Measurements from ENCODE around the gene AP5B1. TPM values are rescaled to one million over a fixed set of nuclear protein-coding genes. Genes with fewer than 3 reads are reported as not detected.

Gene AP5B1
- total RNA-seq, 1 experiment from 2014 or later: 9.4 TPM

DNA sequence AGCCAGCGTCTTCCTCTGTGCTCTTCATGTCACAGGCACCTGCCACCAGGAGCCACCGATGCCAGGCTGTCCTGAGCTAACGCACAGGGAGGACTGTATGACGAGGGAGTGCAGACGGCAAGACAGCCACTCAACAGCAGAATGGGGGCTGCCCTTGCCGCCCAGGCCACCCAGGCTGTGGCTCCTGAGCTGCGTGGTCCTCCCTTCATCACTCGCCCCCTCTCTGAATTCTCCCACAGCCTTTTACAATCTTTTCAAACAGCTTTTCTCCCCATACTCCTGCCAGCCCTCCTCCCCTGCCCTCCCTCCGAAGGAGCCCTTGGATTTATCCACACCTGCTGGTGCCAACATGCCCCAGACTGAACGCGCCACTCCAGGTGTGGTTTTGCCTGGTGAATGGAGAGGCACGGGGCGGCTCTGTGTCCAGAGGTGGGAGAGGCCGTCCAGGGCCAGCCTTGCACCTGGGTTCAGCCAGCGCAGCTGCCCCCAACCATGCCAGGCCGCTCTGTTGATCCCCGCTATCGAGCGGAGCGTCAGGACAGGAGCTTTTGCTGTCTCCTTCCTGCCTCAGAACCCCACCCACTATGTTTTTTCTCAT, 28.1 kb upstream of the AP5B1 start:
- no peaks in the 10 kb centered on the region for H4K20me1 ChIP-seq (ENCODE audit: control insufficient read depth, insufficient read depth, insufficient read length)
- H3K4me2 ChIP-seq (ENCODE audit: insufficient read depth, insufficient read length, low read length): no peak overlapping the region
- Mint-ChIP-seq H3K4me1 (peaks cover under 1 to 4% of the 10 kb centered on the region in 2 experiments; a peak in 2 of 4 replicates), H3K36me3 (ENCODE audit: insufficient read depth in 1 of 3, low read depth in 3 of 3) (no peaks in the 10 kb centered on the region; a peak in 1 of 7 replicates), H3K4me3 (no peak overlapping the region), H3K27me3 (ENCODE audit: low read depth) (peaks cover 34% of the 10 kb centered on the region), H3K27ac (no peak overlapping the region), H3K9me3 (no peaks in the 10 kb centered on the region)
- no peak overlapping the region for H2BK5ac ChIP-seq (ENCODE audit: insufficient read length, low read length)
- no peak for DNase-seq
- no peak overlapping the region for H3K9ac ChIP-seq (ENCODE audit: extremely low read depth, insufficient read length, low read length)
- H3K9me3 ChIP-seq (ENCODE audit: control insufficient read depth, low read depth, low read length): no peaks in the 10 kb centered on the region
- no peak overlapping the region for H2BK120ac ChIP-seq (ENCODE audit: low read depth, low read length, poor library complexity, severe bottlenecking)
- no peak overlapping the region for H3T11ph ChIP-seq (ENCODE audit: low read length)
- TF ChIP-seq, protein P1, sequence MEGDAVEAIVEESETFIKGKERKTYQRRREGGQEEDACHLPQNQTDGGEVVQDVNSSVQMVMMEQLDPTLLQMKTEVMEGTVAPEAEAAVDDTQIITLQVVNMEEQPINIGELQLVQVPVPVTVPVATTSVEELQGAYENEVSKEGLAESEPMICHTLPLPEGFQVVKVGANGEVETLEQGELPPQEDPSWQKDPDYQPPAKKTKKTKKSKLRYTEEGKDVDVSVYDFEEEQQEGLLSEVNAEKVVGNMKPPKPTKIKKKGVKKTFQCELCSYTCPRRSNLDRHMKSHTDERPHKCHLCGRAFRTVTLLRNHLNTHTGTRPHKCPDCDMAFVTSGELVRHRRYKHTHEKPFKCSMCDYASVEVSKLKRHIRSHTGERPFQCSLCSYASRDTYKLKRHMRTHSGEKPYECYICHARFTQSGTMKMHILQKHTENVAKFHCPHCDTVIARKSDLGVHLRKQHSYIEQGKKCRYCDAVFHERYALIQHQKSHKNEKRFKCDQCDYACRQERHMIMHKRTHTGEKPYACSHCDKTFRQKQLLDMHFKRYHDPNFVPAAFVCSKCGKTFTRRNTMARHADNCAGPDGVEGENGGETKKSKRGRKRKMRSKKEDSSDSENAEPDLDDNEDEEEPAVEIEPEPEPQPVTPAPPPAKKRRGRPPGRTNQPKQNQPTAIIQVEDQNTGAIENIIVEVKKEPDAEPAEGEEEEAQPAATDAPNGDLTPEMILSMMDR (conservative IDR thresholded peaks at IDR 0.05): no peak
- H2BK12ac ChIP-seq (ENCODE audit: insufficient read length, low read depth, low read length): no peak overlapping the region
- H3K79me1 ChIP-seq (ENCODE audit: insufficient read depth, low read depth, low read length, poor library complexity, severe bottlenecking): no peaks in the 10 kb centered on the region
- H2BK15ac ChIP-seq (ENCODE audit: low read depth, low read length): no peak overlapping the region
- H3K27ac ChIP-seq (ENCODE audit: insufficient read length, low read depth, low read length): no peak overlapping the region
- no peak overlapping the region for H3K56ac ChIP-seq (ENCODE audit: insufficient read length, low read depth, low read length)
- H3K4ac ChIP-seq (ENCODE audit: low read depth, low read length): no peak overlapping the region
- H2AK5ac ChIP-seq (ENCODE audit: insufficient read length, low read length): no peak overlapping the region
- no peak overlapping the region for H4K91ac ChIP-seq (ENCODE audit: insufficient read length, low read depth, low read length)
- H3K14ac ChIP-seq (ENCODE audit: insufficient read depth, low read length): no peak overlapping the region
- no peaks in the 10 kb centered on the region for H3K23me2 ChIP-seq (ENCODE audit: insufficient read length, low read depth, low read length, poor library complexity, severe bottlenecking)
- H3K27me3 ChIP-seq (ENCODE audit: insufficient read depth, low read length): no peaks in the 10 kb centered on the region
- H4K5ac ChIP-seq (ENCODE audit: insufficient read length, low read depth, low read length): no peak overlapping the region
- H3K4me1 ChIP-seq (ENCODE audit: insufficient read depth, low read length): no peaks in the 10 kb centered on the region
- H4K8ac ChIP-seq (replicated peaks; ENCODE audit: insufficient read length, low read depth, low read length): no peak overlapping the region
- no CpG with 5 or more reads among the region's 20 CpGs for WGBS (ENCODE audit: extremely low coverage, insufficient read length, low lambda C conversion rate)
- no peaks in the 10 kb centered on the region for H3K79me2 ChIP-seq (ENCODE audit: insufficient read depth, low read length)
- H2BK20ac ChIP-seq (ENCODE audit: low read depth, low read length, poor library complexity, severe bottlenecking): no peak overlapping the region
- H3K23ac ChIP-seq (ENCODE audit: insufficient read length, low read depth, low read length): no peak overlapping the region
- H3K18ac ChIP-seq (ENCODE audit: insufficient read length, low read depth, low read length): no peak overlapping the region
- H2AFZ ChIP-seq (ENCODE audit: low read length): no peak overlapping the region
